Measurements from ENCODE around the gene ZNF236. TPM values are rescaled to one million over a fixed set of nuclear protein-coding genes. Genes with fewer than 3 reads are reported as not detected.

Gene ZNF236
- total and polyA plus RNA-seq, 2 donors (not counting 3 experiments of a cell fraction or from before 2014, with no cell fraction given), result 4.5 to 14.7 TPM

DNA sequence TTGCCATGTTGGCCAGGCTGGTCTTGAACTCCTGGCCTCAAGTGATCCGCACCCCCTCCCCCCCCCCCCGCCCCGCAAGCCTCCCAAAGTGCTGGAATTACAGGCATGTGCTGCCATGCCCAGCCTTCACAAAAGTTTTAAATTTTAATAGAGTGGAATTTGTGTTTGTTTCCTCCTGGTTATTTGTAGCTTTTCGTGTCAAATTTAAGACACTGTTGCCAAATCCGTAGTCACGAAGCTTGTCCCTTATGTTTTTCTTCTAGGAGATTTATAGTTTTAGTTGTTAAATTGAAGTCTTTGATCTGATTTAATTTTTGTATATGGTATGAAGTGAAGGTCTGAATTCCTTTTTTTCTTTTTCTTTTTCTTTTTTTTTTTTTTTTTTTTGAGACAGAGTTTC lies 14.7 kb downstream of the ZNF236 start:
- Histone ChIP-seq H3K4me2 (ENCODE audit: insufficient read depth, low read length) (no peak overlapping the region), H3K79me2 (ENCODE audit: control insufficient read depth, insufficient read depth, low read length) (peaks cover 43% of the 10 kb centered on the region), H3K27me3 (ENCODE audit: control insufficient read depth in 2 of 2, insufficient read depth in 2 of 2, low read length in 2 of 2) (no peaks in the 10 kb centered on the region), H3K9ac (replicated peaks; ENCODE audit: extremely low read depth, insufficient read depth, low read length) (no peak overlapping the region), H3K9me1 (replicated peaks; ENCODE audit: control insufficient read depth, extremely low read depth, insufficient read depth, low read length) (no peaks in the 10 kb centered on the region), H3K36me3 (ENCODE audit: control insufficient read depth in 2 of 2, extremely low read depth in 1 of 2, insufficient read depth in 2 of 2, low read length in 2 of 2) (no peaks in the 10 kb centered on the region), H4K20me1 (replicated peaks; ENCODE audit: control insufficient read depth, extremely low read depth, insufficient read depth, low read length) (no peaks in the 10 kb centered on the region), H3K4me3 (replicated peaks in 1 of 3; ENCODE audit: insufficient read depth in 1 of 3, low read depth in 1 of 3, low read length in 3 of 3) (no peak overlapping the region), H3K9me3 (replicated peaks; ENCODE audit: control insufficient read depth, insufficient read depth, low read length) (no peaks in the 10 kb centered on the region), H2AFZ (ENCODE audit: low read depth, low read length) (no peak overlapping the region), H3K4me1 (ENCODE audit: control insufficient read depth, extremely low read depth, insufficient read depth, low read length) (peaks cover 8% of the 10 kb centered on the region), H3K27ac (ENCODE audit: insufficient read depth, low read depth, low read length) (no peak overlapping the region)
- ChIA-PET CTCF (interaction anchor here (1.8 kb wide), 1 partner anchor 34 kb away, joined by 5 read pairs; no protein-coding TSS in a partner anchor), POLR2A (no interaction called here)
- dilution Hi-C loops (cut with MboI; ENCODE audit: extremely low pct_ligation_motif_present, low sequenced_read_pairs), result no loop called here
- FAIRE-seq, result no peak
- intact Hi-C loops (cut with micrococcal nuclease), result no loop called here
- BruUV-seq (replicated peaks), result no TSS peak
- no peak for DNase-seq (ENCODE audit: low read depth, low spot score)
- TF ChIP-seq, protein P1, sequence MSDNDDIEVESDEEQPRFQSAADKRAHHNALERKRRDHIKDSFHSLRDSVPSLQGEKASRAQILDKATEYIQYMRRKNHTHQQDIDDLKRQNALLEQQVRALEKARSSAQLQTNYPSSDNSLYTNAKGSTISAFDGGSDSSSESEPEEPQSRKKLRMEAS (IDR thresholded peaks at IDR 0.05; ENCODE audit: insufficient read depth, insufficient read length), result no peak
- TF ChIP-seq CTCF (IDR thresholded peaks at IDR 0.05; ENCODE audit: extremely low read depth in 1 of 2, insufficient read depth in 1 of 2, low read depth in 1 of 2, low read length in 2 of 2) (no peak), POLR2AphosphoS5 (IDR thresholded peaks at IDR 0.05; ENCODE audit: insufficient read depth, low read depth, low read length) (no peak), FOS (IDR thresholded peaks at IDR 0.05; ENCODE audit: borderline replicate concordance, insufficient read depth, low read length) (no peak), POLR2A (IDR thresholded peaks at IDR 0.05; ENCODE audit: low read depth, low read length) (no peak)

DNA sequence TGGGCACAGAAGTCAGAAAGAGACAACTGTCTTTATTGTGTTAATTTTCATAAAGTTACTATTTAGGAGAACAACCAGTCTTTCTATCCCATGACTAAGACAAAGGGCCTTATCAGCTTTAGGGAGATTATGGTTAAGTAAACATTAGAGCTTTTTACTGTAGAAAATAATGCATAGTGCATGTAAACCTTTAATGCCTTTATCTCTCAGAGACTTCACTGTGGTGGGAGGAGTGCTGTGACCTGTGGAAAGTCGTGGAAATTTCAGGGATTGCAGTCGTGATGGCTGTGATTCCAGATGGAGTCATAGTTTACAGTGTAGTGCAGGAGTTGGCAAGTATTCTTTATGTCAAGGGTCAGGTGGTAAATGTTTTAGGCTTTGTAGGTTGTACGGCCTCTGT lies 15.8 kb downstream of the ZNF236 start:
- TF ChIP-seq POLR2AphosphoS5 (IDR thresholded peaks at IDR 0.05; ENCODE audit: insufficient read depth, low read depth, low read length) (no peak), CTCF (IDR thresholded peaks at IDR 0.05; ENCODE audit: extremely low read depth in 1 of 2, insufficient read depth in 1 of 2, low read depth in 1 of 2, low read length in 2 of 2) (no peak), JUN (IDR thresholded peaks at IDR 0.05; ENCODE audit: borderline replicate concordance, insufficient read depth, insufficient read length, low read depth) (no peak), FOS (IDR thresholded peaks at IDR 0.05; ENCODE audit: borderline replicate concordance, insufficient read depth, low read length) (no peak), GATA2 (IDR thresholded peaks at IDR 0.05; ENCODE audit: insufficient read depth, insufficient read length, low read depth, low read length) (no peak), EZH2 (IDR thresholded peaks at IDR 0.05; ENCODE audit: borderline replicate concordance, low read depth, low read length, severe bottlenecking) (no peak), POLR2A (IDR thresholded peaks at IDR 0.05; ENCODE audit: low read depth, low read length) (no peak), MYC (IDR thresholded peaks at IDR 0.05; ENCODE audit: low read depth, low read length) (no peak)
- TF ChIP-seq, protein P1 (IDR thresholded peaks at IDR 0.05; ENCODE audit: insufficient read depth, insufficient read length), result no peak
- Histone ChIP-seq H3K27me3 (ENCODE audit: control insufficient read depth in 2 of 2, insufficient read depth in 2 of 2, low read length in 2 of 2) (no peaks in the 10 kb centered on the region), H3K4me3 (replicated peaks in 1 of 3; ENCODE audit: insufficient read depth in 1 of 3, low read depth in 1 of 3, low read length in 3 of 3) (no peak overlapping the region), H2AFZ (ENCODE audit: low read depth, low read length) (no peak overlapping the region), H4K20me1 (replicated peaks; ENCODE audit: control insufficient read depth, extremely low read depth, insufficient read depth, low read length) (no peaks in the 10 kb centered on the region), H3K36me3 (ENCODE audit: control insufficient read depth in 2 of 2, extremely low read depth in 1 of 2, insufficient read depth in 2 of 2, low read length in 2 of 2) (no peaks in the 10 kb centered on the region), H3K9ac (replicated peaks; ENCODE audit: extremely low read depth, insufficient read depth, low read length) (no peak overlapping the region), H3K9me3 (replicated peaks; ENCODE audit: control insufficient read depth, insufficient read depth, low read length) (no peaks in the 10 kb centered on the region), H3K27ac (ENCODE audit: insufficient read depth, low read depth, low read length) (no peak overlapping the region), H3K4me1 (ENCODE audit: control insufficient read depth, extremely low read depth, insufficient read depth, low read length) (peaks cover 8% of the 10 kb centered on the region), H3K4me2 (ENCODE audit: insufficient read depth, low read length) (no peak overlapping the region), H3K79me2 (ENCODE audit: control insufficient read depth, insufficient read depth, low read length) (peaks cover 37% of the 10 kb centered on the region), H3K9me1 (replicated peaks; ENCODE audit: control insufficient read depth, extremely low read depth, insufficient read depth, low read length) (no peaks in the 10 kb centered on the region)
- intact Hi-C loops (cut with micrococcal nuclease) (no loop called here), dilution Hi-C loops (cut with MboI; ENCODE audit: extremely low pct_ligation_motif_present, low sequenced_read_pairs) (no loop called here)
- POLR2A ChIA-PET, result no interaction called here
- no TSS peak for BruUV-seq (replicated peaks)
- DNase-seq (ENCODE audit: low read depth, low spot score), result peak; percentile 29
- CTCF ChIA-PET, result interaction anchor here (1.8 to 1.9 kb wide), 2 partner anchors 14 to 35 kb away, joined by 5 to 6 read pairs; no protein-coding TSS in a partner anchor
- FAIRE-seq, result no peak

Data from endothelial cell of umbilical vein (primary cell).